OCI-LY7 (cell line): ENCODE results near the gene DCAF7. TPM values are rescaled to one million over a fixed set of nuclear protein-coding genes. Genes with fewer than 3 reads are reported as not detected.

Experiments
- BruUV-seq: library from RNA; stranded (reverse); fragments of 400-500 nt; replicated peaks from 2 replicates; lab custom pipeline; 2021; lab: Mats Ljungman, UMichigan
- CTCF ChIA-PET: fragments of 300-600 bp; sonication (Branson Sonifier 250); formaldehyde crosslinking; loops from one replicate; lab custom pipeline; 2022; ENCODE audit warnings: antibody characterized with exemption; ENCODE audit not compliant: unreplicated experiment; lab: Charles Lee
- POLR2A ChIA-PET: fragments of 300-600 bp; sonication (Branson Sonifier 250); formaldehyde crosslinking; loops from one replicate; lab custom pipeline; 2022; ENCODE audit warnings: antibody characterized with exemption; lab: Charles Lee
- DNase-seq: peaks from one replicate; pipeline ENCODE4 v3.0.0-alpha.2; 2015; ENCODE audit warnings: low spot score
- H2AFZ ChIP-seq: fragments of 200-600 bp; sonication (generic), shearing (Covaris generic); 2 replicates; pipeline ENCODE4 v1.6.1; 2014; ENCODE audit warnings: mild to moderate bottlenecking, antibody characterized with exemption, low read length, moderate library complexity
- H3K27ac ChIP-seq: fragments of 200-600 bp; sonication (generic); 2 replicates; pipeline ENCODE4 v1.5.1; 2014; ENCODE audit warnings: mixed run types, low read depth, mild to moderate bottlenecking, moderate library complexity, low read length, inconsistent platforms; ENCODE audit not compliant: poor library complexity, severe bottlenecking
- H3K36me3 ChIP-seq: fragments of 200-600 bp; sonication (generic); 2 replicates; pipeline ENCODE4 v1.6.1; 2014; ENCODE audit warnings: mild to moderate bottlenecking, antibody characterized with exemption, low read length, moderate library complexity, mixed read lengths; ENCODE audit not compliant: insufficient read depth
- H3K4me1 ChIP-seq: fragments of 200-600 bp; sonication (generic); 2 replicates; pipeline ENCODE4 v1.5.1; 2014; ENCODE audit warnings: mild to moderate bottlenecking, low read length; ENCODE audit not compliant: insufficient read depth, poor library complexity, severe bottlenecking
- H3K4me2 ChIP-seq: fragments of 200-600 bp; sonication (generic); 2 replicates; pipeline ENCODE4 v1.6.1; 2014; ENCODE audit warnings: mild to moderate bottlenecking, low read length
- H3K4me3 ChIP-seq: fragments of 200-600 bp; sonication (generic); 2 replicates; pipeline ENCODE4 v1.5.1; 2014; ENCODE audit warnings: mild to moderate bottlenecking, low read depth, low read length; ENCODE audit not compliant: poor library complexity, severe bottlenecking
- H3K79me2 ChIP-seq: fragments of 200-600 bp; sonication (generic); 2 replicates; pipeline ENCODE4 v1.6.1; 2016; ENCODE audit warnings: low read depth, mild to moderate bottlenecking, low read length, moderate library complexity, mixed read lengths; ENCODE audit not compliant: insufficient read depth
- H3K9me2 ChIP-seq: fragments of 200-600 bp; sonication (generic); 2 replicates; pipeline ENCODE4 v1.6.1; 2016; ENCODE audit warnings: mild to moderate bottlenecking, low read length, mixed read lengths; ENCODE audit not compliant: insufficient read depth
- H3K9me3 ChIP-seq: fragments of 200-600 bp; sonication (generic); 2 replicates; pipeline ENCODE4 v1.6.1; 2014; ENCODE audit warnings: mild to moderate bottlenecking, mixed run types, low read length, mixed read lengths
- H4K20me1 ChIP-seq: fragments of 200-600 bp; sonication (generic); 2 replicates; pipeline ENCODE4 v1.6.1; 2014; ENCODE audit warnings: mild to moderate bottlenecking, antibody characterized with exemption, low read length, moderate library complexity, mixed read lengths; ENCODE audit not compliant: insufficient read depth
- EZH2phosphoT487 ChIP-seq: fragments of 200-600 bp; sonication (generic); IDR thresholded peaks from 2 replicates; pipeline ENCODE4 v1.6.1; 2018; ENCODE audit warnings: low read depth, borderline replicate concordance, mild to moderate bottlenecking, mixed run types, antibody characterized with exemption, low read length, moderate library complexity, mixed read lengths
- intact Hi-C: fragments of 100-400 bp; cut with micrococcal nuclease; formaldehyde crosslinking; loops from one replicate; pipeline ENCODE4 v1.10.0; 2022; ENCODE audit not compliant: unreplicated experiment
- total RNA-seq, 2 experiments: library from RNA; depleted of rRNA in 1 of 2; stranded (reverse); fragments of >200 nt in 1 of 2; shearing (Covaris generic) in 1 of 2; gene quantifications; 2 replicates each; pipeline ENCODE4 v1.2.3, GENCODE V29; 2014 to 2022
- TF ChIP-seq, protein P1 (sequence below): fragments of 200-600 bp; sonication (generic); conservative IDR thresholded peaks from 2 replicates; pipeline ENCODE4 v1.5.1; 2014; ENCODE audit warnings: mild to moderate bottlenecking, antibody characterized with exemption, low read length, moderate library complexity, mixed read lengths

DCAF7 gene
- total RNA-seq, 2 experiments from 2014 or later, result 46.4 to 121 TPM

- Histone ChIP-seq H3K4me3 (no peak overlapping the region), H3K27ac (no peak overlapping the region), H3K9me2 (no peaks in the 10 kb centered on the region), H3K36me3 (no peaks in the 10 kb centered on the region), H2AFZ (no peak overlapping the region), H4K20me1 (no peaks in the 10 kb centered on the region), H3K4me1 (no peaks in the 10 kb centered on the region), H3K79me2 (no peaks in the 10 kb centered on the region), H3K4me2 (no peak overlapping the region), H3K9me3 (no peaks in the 10 kb centered on the region)
- DNase-seq, result no peak
- ChIA-PET POLR2A (no interaction called here), CTCF (interaction anchor here (0.5 kb wide), 1 partner anchor 22 kb away, joined by 3 read pairs; no protein-coding TSS in a partner anchor)
- intact Hi-C loops, result no loop called here
- no TSS peak for BruUV-seq
- TF ChIP-seq, protein P1, sequence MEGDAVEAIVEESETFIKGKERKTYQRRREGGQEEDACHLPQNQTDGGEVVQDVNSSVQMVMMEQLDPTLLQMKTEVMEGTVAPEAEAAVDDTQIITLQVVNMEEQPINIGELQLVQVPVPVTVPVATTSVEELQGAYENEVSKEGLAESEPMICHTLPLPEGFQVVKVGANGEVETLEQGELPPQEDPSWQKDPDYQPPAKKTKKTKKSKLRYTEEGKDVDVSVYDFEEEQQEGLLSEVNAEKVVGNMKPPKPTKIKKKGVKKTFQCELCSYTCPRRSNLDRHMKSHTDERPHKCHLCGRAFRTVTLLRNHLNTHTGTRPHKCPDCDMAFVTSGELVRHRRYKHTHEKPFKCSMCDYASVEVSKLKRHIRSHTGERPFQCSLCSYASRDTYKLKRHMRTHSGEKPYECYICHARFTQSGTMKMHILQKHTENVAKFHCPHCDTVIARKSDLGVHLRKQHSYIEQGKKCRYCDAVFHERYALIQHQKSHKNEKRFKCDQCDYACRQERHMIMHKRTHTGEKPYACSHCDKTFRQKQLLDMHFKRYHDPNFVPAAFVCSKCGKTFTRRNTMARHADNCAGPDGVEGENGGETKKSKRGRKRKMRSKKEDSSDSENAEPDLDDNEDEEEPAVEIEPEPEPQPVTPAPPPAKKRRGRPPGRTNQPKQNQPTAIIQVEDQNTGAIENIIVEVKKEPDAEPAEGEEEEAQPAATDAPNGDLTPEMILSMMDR, result no peak
- no peak for TF ChIP-seq EZH2phosphoT487
Measured at GRCh38 chr17:63517825-63518534, 32.3 kb upstream of the DCAF7 start.

DNA sequence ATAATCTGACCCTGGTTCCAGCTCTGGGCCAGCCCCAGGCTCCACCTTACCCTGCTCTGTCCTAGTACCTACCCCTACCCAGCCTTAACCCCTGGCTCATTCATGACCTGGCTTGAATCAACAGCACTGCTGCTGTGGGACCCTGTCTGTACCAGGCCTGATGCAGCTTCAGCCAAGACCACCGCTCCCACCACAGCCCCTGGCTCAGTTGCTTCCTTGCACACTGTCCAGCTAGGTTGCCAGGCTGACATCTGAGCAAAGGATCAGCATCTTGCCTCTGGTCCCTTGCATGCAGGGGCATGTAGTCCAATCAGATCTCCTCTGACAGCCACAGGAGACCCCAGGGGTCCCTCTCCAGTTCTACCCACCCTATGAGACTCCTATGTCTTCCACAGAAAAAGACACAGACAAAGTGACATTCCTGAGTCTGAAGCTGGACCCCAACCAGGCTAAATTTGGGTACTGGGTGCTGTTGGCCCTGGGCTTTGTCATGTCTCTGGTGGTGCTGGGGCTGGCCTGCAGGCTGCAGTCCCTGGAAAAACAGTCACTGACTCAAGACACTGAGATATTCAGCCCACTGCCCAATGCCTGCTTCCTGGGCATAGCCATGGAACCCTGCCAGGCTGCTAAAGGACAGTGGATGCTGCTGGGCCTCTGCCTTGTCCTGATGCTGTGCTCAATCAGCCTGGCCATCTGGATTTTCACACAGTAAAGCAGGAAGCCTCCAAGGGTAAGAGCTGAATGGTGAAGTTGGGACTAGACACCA, 31.0 kb upstream of the DCAF7 start:
- H3K9me3 ChIP-seq, result no peaks in the 10 kb centered on the region
- no TSS peak for BruUV-seq
- no peaks in the 10 kb centered on the region for H4K20me1 ChIP-seq
- H3K36me3 ChIP-seq, result no peaks in the 10 kb centered on the region
- ChIA-PET POLR2A (no interaction called here), CTCF (no interaction called here)
- TF ChIP-seq, protein P1, result no peak
- no peak for TF ChIP-seq EZH2phosphoT487
- H3K4me1 ChIP-seq, result no peaks in the 10 kb centered on the region
- no peaks in the 10 kb centered on the region for H3K9me2 ChIP-seq
- DNase-seq, result no peak
- H2AFZ ChIP-seq, result no peak overlapping the region
- intact Hi-C loops, result no loop called here
- H3K79me2 ChIP-seq, result no peaks in the 10 kb centered on the region
- H3K4me3 ChIP-seq, result no peak overlapping the region
- no peak overlapping the region for H3K27ac ChIP-seq
- H3K4me2 ChIP-seq, result no peak overlapping the region
